Endothelial cell of umbilical vein (primary cell): ENCODE results near the gene S100A1. TPM values are rescaled to one million over a fixed set of nuclear protein-coding genes. Genes with fewer than 3 reads are reported as not detected.

ENCODE experiments used
- BruUV-seq: library from RNA; stranded (reverse); fragments of 400-500 nt; replicated peaks from 2 replicates; lab custom pipeline; 2021; lab: Mats Ljungman, UMichigan
- CTCF ChIA-PET: fragments of 300-600, 350-600 bp; sonication (Branson Sonifier 250); formaldehyde crosslinking; loops from one replicate; lab custom pipeline; 2021; ENCODE audit warnings: antibody characterized with exemption, inconsistent platforms; lab: Charles Lee
- POLR2A ChIA-PET: fragments of 300-600, 350-600 bp; sonication (Branson Sonifier 250); formaldehyde crosslinking; loops from one replicate; lab custom pipeline; 2021; ENCODE audit warnings: antibody characterized with exemption, inconsistent platforms; lab: Charles Lee
- DNase-seq: peaks from one replicate; pipeline ENCODE4 v3.0.0-alpha.2; 2011; ENCODE audit warnings: low read depth, low spot score
- FAIRE-seq: peaks from 2 replicates; lab custom pipeline; 2011; peaks lifted over from hg19 to GRCh38; lab: Jason Lieb, UNC
- H2AFZ ChIP-seq: 2 replicates; pipeline ENCODE4 v1.6.0; 2012; ENCODE audit warnings: low read depth, low read length, control low read depth, inconsistent platforms
- H3K27ac ChIP-seq: 2 replicates; pipeline ENCODE4 v1.5.1; 2011; ENCODE audit warnings: low read depth, mild to moderate bottlenecking, control low read depth, low read length, moderate library complexity; ENCODE audit not compliant: insufficient read depth
- H3K27me3 ChIP-seq, 2 experiments: 2 replicates each; pipeline versions ENCODE4 v1.6.0 to v1.6.1; 2011; ENCODE audit warnings: low read length in 2 of 2, mixed read lengths in 1 of 2; ENCODE audit not compliant: control insufficient read depth in 2 of 2, insufficient read depth in 2 of 2
- H3K36me3 ChIP-seq, 2 experiments: 2 replicates in 1 of 2; 3 replicates in 1 of 2; pipeline ENCODE4 v1.5.1; 2011; ENCODE audit warnings: low read length in 2 of 2, mild to moderate bottlenecking in 1 of 2, moderate library complexity in 1 of 2; ENCODE audit not compliant: control insufficient read depth in 2 of 2, insufficient read depth in 2 of 2; ENCODE audit errors: extremely low read depth in 1 of 2
- H3K4me1 ChIP-seq: 3 replicates; pipeline ENCODE4 v1.5.1; 2011; ENCODE audit warnings: mild to moderate bottlenecking, low read length; ENCODE audit not compliant: control insufficient read depth, insufficient read depth; ENCODE audit errors: extremely low read depth
- H3K4me2 ChIP-seq: 2 replicates; pipeline ENCODE4 v1.6.1; 2011; ENCODE audit warnings: low read length, control low read depth, mixed read lengths; ENCODE audit not compliant: insufficient read depth
- H3K4me3 ChIP-seq, 3 experiments: fragments of 200-600 bp in 1 of 3; sonication (generic), shearing (Covaris generic) in 1 of 3; replicated peaks in 1 of 3; 2 replicates each; pipeline ENCODE4 v1.5.1; 2011 to 2016; ENCODE audit warnings: control low read depth in 3 of 3, low read length in 3 of 3, mild to moderate bottlenecking in 2 of 3, inconsistent platforms in 1 of 3, low read depth in 1 of 3, moderate library complexity in 1 of 3; ENCODE audit not compliant: insufficient read depth in 1 of 3
- H3K79me2 ChIP-seq: 2 replicates; pipeline ENCODE4 v1.6.0; 2012; ENCODE audit warnings: low read length, inconsistent platforms; ENCODE audit not compliant: control insufficient read depth, insufficient read depth
- H3K9ac ChIP-seq: replicated peaks from 2 replicates; pipeline ENCODE3; 2011; ENCODE audit warnings: low read length, control low read depth; ENCODE audit not compliant: insufficient read depth; ENCODE audit errors: extremely low read depth
- H3K9me1 ChIP-seq: replicated peaks from 3 replicates; pipeline ENCODE4 v1.6.0; 2011; ENCODE audit warnings: mild to moderate bottlenecking, low read length; ENCODE audit not compliant: control insufficient read depth, insufficient read depth; ENCODE audit errors: extremely low read depth
- H3K9me3 ChIP-seq: replicated peaks from 2 replicates; pipeline ENCODE4 v1.5.1; 2012; ENCODE audit warnings: low read length, inconsistent platforms; ENCODE audit not compliant: control insufficient read depth, insufficient read depth
- H4K20me1 ChIP-seq: replicated peaks from 2 replicates; pipeline ENCODE3; 2011; ENCODE audit warnings: mild to moderate bottlenecking, low read length; ENCODE audit not compliant: control insufficient read depth, insufficient read depth; ENCODE audit errors: extremely low read depth
- EZH2 ChIP-seq: IDR thresholded peaks from 2 replicates; pipeline ENCODE4 v1.6.1; 2012; ENCODE audit warnings: borderline replicate concordance, low read depth, mild to moderate bottlenecking, moderate library complexity, low read length, inconsistent platforms; ENCODE audit not compliant: severe bottlenecking
- FOS ChIP-seq: IDR thresholded peaks from 2 replicates; pipeline ENCODE4 v1.6.1; 2011; ENCODE audit warnings: mild to moderate bottlenecking, low read length, moderate library complexity, borderline replicate concordance; ENCODE audit not compliant: insufficient read depth
- GATA2 ChIP-seq: IDR thresholded peaks from 2 replicates; pipeline ENCODE4 v1.7.0; 2011; ENCODE audit warnings: low read depth, mild to moderate bottlenecking, moderate library complexity, mixed read lengths, low read length; ENCODE audit not compliant: insufficient read length, insufficient read depth
- JUN ChIP-seq: IDR thresholded peaks from 2 replicates; pipeline ENCODE4 v1.6.1; 2011; ENCODE audit warnings: borderline replicate concordance, low read depth; ENCODE audit not compliant: insufficient read length, insufficient read depth
- MYC ChIP-seq: IDR thresholded peaks from one replicate; pipeline ENCODE4 v1.6.1; 2011; ENCODE audit warnings: mild to moderate bottlenecking, low read depth, low read length
- POLR2A ChIP-seq: IDR thresholded peaks from 2 replicates; pipeline ENCODE4 v1.6.1; 2012; ENCODE audit warnings: low read depth, mild to moderate bottlenecking, control low read depth, low read length
- POLR2AphosphoS5 ChIP-seq: IDR thresholded peaks from 2 replicates; pipeline ENCODE4 v1.6.1; 2012; ENCODE audit warnings: low read depth, mild to moderate bottlenecking, control low read depth, low read length, moderate library complexity; ENCODE audit not compliant: insufficient read depth
- dilution Hi-C: fragments of 300-500 bp; cut with MboI; formaldehyde crosslinking; loops from one replicate; pipeline ENCODE4 v1.15.0; 2019; ENCODE audit warnings: low sequenced_read_pairs; ENCODE audit not compliant: extremely low pct_ligation_motif_present
- intact Hi-C: fragments of 100-400 bp; cut with micrococcal nuclease; formaldehyde crosslinking; loops from one replicate; pipeline ENCODE4 v1.10.0; 2022
- polyA plus RNA-seq, 4 experiments: library from polyadenylated mRNA; depleted of rRNA in 3 of 4; stranded (reverse) in 3 of 4; unstranded in 1 of 4; fragments of >200 nt; gene quantifications; 2 replicates each; pipeline versions ENCODE4 v1.2.1 to v1.2.3, GENCODE V29; 2011 to 2012; ENCODE audit warnings: missing spikeins in 1 of 4
- total RNA-seq: library from RNA; stranded (reverse); gene quantifications from 2 replicates; pipeline ENCODE4 v1.2.3, GENCODE V29; 2021
- TF ChIP-seq, protein P1 (sequence below), 2 donors: IDR thresholded peaks; 1 replicate in 1 of 2; 2 replicates in 1 of 2; pipeline ENCODE4 v1.5.1; 2011; ENCODE audit warnings: low read length in 2 of 2, mild to moderate bottlenecking in 2 of 2, moderate library complexity in 2 of 2, control low read depth in 1 of 2, inconsistent platforms in 1 of 2, low read depth in 1 of 2; ENCODE audit not compliant: insufficient read depth in 1 of 2; ENCODE audit errors: extremely low read depth in 1 of 2
- TF ChIP-seq, protein P2 (sequence below): IDR thresholded peaks from 2 replicates; pipeline ENCODE4 v1.6.1; 2011; ENCODE audit not compliant: insufficient read depth, insufficient read length

S100A1 gene
- total and polyA plus RNA-seq, 2 donors (not counting 3 experiments of a cell fraction or from before 2014, with no cell fraction given) = not detected

DNA sequence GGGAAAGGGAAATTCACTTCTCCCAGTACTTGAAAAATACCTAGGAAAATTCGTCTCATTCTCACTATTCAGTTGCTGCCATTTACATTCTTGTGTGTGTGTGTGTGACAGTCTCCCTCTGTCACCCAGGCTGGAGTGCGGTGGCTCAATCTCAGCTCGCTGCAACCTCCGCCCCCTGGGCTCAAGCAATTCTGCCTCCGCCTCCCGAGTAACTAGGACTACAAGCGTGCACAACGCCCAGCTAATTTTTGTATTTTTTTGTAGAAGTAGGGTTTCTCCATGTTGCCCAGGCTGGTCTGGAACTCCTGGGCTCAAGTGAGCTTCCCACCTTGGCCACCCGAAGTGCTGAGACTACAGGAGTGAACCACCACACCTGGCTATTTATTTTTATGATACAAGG, 31.4 kb downstream of the S100A1 start:
- DNase-seq (no peak), FAIRE-seq (no peak)
- H3K9me1 ChIP-seq = no peaks in the 10 kb centered on the region
- peaks cover 7% of the 10 kb centered on the region for H3K4me1 ChIP-seq
- no TSS peak for BruUV-seq
- no peak overlapping the region for H2AFZ ChIP-seq
- ChIA-PET POLR2A (interaction anchor here (1.3 kb wide), 2 partner anchors 11 to 26 kb away, joined by 3 to 4 read pairs; partner anchors contain the start of gene CHTOP), CTCF (interaction anchor here (1.0 to 2.2 kb wide), 4 partner anchors 33 to 149 kb away, joined by 4 to 13 read pairs (median 4); partner anchors contain the start of gene S100A13)
- H3K36me3 ChIP-seq = peaks cover 20 to 25% of the 10 kb centered on the region in 2 experiments
- no peaks in the 10 kb centered on the region for H4K20me1 ChIP-seq
- no peaks in the 10 kb centered on the region for H3K27me3 ChIP-seq
- dilution Hi-C loops = no loop called here
- H3K79me2 ChIP-seq = peaks cover 13% of the 10 kb centered on the region
- no peaks in the 10 kb centered on the region for H3K9me3 ChIP-seq
- intact Hi-C loops = loop anchor here (2.0 kb wide), 1 partner anchor 25 kb away; the partner anchor contains the start of gene CHTOP
- H3K9ac ChIP-seq = no peak overlapping the region
- peak overlapping the region; percentile 90 for H3K4me2 ChIP-seq
- no peak overlapping the region for H3K27ac ChIP-seq
- H3K4me3 ChIP-seq = peak overlapping the region in 1 of 3 experiments; percentile 91
- TF ChIP-seq EZH2 (no peak), POLR2AphosphoS5 (no peak), GATA2 (no peak), POLR2A (no peak), MYC (no peak), FOS (no peak), JUN (no peak)
- TF ChIP-seq, protein P1, sequence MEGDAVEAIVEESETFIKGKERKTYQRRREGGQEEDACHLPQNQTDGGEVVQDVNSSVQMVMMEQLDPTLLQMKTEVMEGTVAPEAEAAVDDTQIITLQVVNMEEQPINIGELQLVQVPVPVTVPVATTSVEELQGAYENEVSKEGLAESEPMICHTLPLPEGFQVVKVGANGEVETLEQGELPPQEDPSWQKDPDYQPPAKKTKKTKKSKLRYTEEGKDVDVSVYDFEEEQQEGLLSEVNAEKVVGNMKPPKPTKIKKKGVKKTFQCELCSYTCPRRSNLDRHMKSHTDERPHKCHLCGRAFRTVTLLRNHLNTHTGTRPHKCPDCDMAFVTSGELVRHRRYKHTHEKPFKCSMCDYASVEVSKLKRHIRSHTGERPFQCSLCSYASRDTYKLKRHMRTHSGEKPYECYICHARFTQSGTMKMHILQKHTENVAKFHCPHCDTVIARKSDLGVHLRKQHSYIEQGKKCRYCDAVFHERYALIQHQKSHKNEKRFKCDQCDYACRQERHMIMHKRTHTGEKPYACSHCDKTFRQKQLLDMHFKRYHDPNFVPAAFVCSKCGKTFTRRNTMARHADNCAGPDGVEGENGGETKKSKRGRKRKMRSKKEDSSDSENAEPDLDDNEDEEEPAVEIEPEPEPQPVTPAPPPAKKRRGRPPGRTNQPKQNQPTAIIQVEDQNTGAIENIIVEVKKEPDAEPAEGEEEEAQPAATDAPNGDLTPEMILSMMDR (IDR thresholded peaks at IDR 0.05; ENCODE audit: extremely low read depth in 1 of 2, insufficient read depth in 1 of 2, low read depth in 1 of 2, low read length in 2 of 2) = no peak
- TF ChIP-seq, protein P2, sequence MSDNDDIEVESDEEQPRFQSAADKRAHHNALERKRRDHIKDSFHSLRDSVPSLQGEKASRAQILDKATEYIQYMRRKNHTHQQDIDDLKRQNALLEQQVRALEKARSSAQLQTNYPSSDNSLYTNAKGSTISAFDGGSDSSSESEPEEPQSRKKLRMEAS = no peak
